Prostate gland (tissue), 2 donors: Measurements from ENCODE around the gene CA14. TPM values are rescaled to one million over a fixed set of nuclear protein-coding genes. Genes with fewer than 3 reads are reported as not detected.
"Not testable (repeated sequence)": the region's sequence is repeated elsewhere in the genome, so short reads cannot be mapped to it uniquely, and the experiment has no call there.

ENCODE experiments used
- DNase-seq: peaks from one replicate; pipeline ENCODE4 v3.0.0-alpha.2; 2019; ENCODE audit warnings: low spot score
- H3K27ac ChIP-seq, 2 donors: fragments of 200-600 bp; sonication (generic); 2 replicates each; pipeline ENCODE4 v1.5.1; 2017 to 2019
- H3K27me3 ChIP-seq: fragments of 200-600 bp; sonication (generic); replicated peaks from 2 replicates; pipeline ENCODE4 v1.5.1; 2019; ENCODE audit not compliant: insufficient read depth
- H3K36me3 ChIP-seq, 2 donors: fragments of 200-600 bp; sonication (generic); 1 replicate in 1 of 2; 2 replicates in 1 of 2; pipeline versions ENCODE4 v1.5.1 to v1.8.1; 2017 to 2019
- H3K4me1 ChIP-seq: fragments of 200-600 bp; sonication (generic); replicated peaks from 2 replicates; pipeline ENCODE4 v1.5.1; 2019
- H3K4me3 ChIP-seq, 2 donors: fragments of 200-600 bp; sonication (generic); 2 replicates each; pipeline ENCODE4 v1.5.1; 2017 to 2019
- H3K9me3 ChIP-seq: fragments of 200-600 bp; sonication (generic); 2 replicates; pipeline ENCODE4 v1.5.1; 2017
- CTCF ChIP-seq, 4 experiments: fragments of 200-600 bp in 2 of 4; fragments of 450-650 bp in 2 of 4; sonication (generic) in 2 of 4; IDR thresholded peaks; 1 replicate in 3 of 4; 2 replicates in 1 of 4; pipeline ENCODE4 v1.5.1; 2016 to 2019; ENCODE audit warnings: antibody characterized with exemption in 4 of 4, mild to moderate bottlenecking in 2 of 4, moderate library complexity in 2 of 4
- POLR2A ChIP-seq: fragments of 450-650 bp; IDR thresholded peaks from one replicate; pipeline ENCODE4 v1.6.1; 2016; ENCODE audit warnings: antibody characterized with exemption, mild to moderate bottlenecking
- POLR2AphosphoS5 ChIP-seq: sonication (generic); formaldehyde crosslinking; IDR thresholded peaks from one replicate; pipeline ENCODE4 v1.6.1; 2017; ENCODE audit warnings: antibody characterized with exemption
- WGBS: methylation state at CpG from one replicate; pipeline ENCODE4 v1.1.5; 2018; 5-methylcytosine and 5-hydroxymethylcytosine counted together
- intact Hi-C: fragments of 100-400 bp; cut with DNase I; formaldehyde crosslinking; loops from one replicate; pipeline ENCODE4 v1.14.2; 2022
- total RNA-seq, 2 donors: library from RNA; depleted of rRNA; stranded (reverse); fragments of >200 nt; gene quantifications; one replicate each; pipeline ENCODE4 v1.1.0, GENCODE V29; 2016

The CA14 gene
- total RNA-seq, 2 donors from 2014 or later, result 0.36 to 3.3 TPM

- Histone ChIP-seq H3K4me1 (no peaks in the 10 kb centered on the region), H3K27ac (peak overlapping the region; percentile 27 to 63), H3K36me3 (no peaks in the 10 kb centered on the region), H3K27me3 (no peaks in the 10 kb centered on the region), H3K4me3 (peak overlapping the region; percentile 9 to 20), H3K9me3 (no peaks in the 10 kb centered on the region)
- intact Hi-C loops, result no loop called here
- peak; percentile 88 for DNase-seq
- WGBS, result 17% methylated on average over 38 of the region's 38 CpGs
- TF ChIP-seq POLR2AphosphoS5 (peak; percentile 90), CTCF (IDR thresholded peaks at IDR 0.05) (peak in 1 of 4 experiments; percentile 9), POLR2A (peak; percentile 19)
Observed at GRCh38 chr1:150213170-150214098, 44.1 kb upstream of the CA14 start.

- H3K36me3 ChIP-seq, H3K27me3 ChIP-seq, DNase-seq, H3K9me3 ChIP-seq, intact Hi-C loops, H3K4me1 ChIP-seq: not testable (repeated sequence)
- Histone ChIP-seq H3K4me3 (peak overlapping the region; percentile 9 to 20), H3K27ac (peak overlapping the region; percentile 27 to 63)
- 78% methylated on average over 18 of the region's 18 CpGs for WGBS
Observed at GRCh38 chr1:150214099-150214756, 43.3 kb upstream of the CA14 start.

GRCh38 chr1:150215855-150216254, 41.7 kb upstream of the CA14 start:
- H3K9me3 ChIP-seq, H3K27ac ChIP-seq, H3K27me3 ChIP-seq, H3K36me3 ChIP-seq, DNase-seq, intact Hi-C loops, H3K4me1 ChIP-seq, H3K4me3 ChIP-seq: not testable (repeated sequence)
- WGBS, result 94% methylated on average over 6 of the region's 6 CpGs

GRCh38 chr1:150221552-150221951, 36.0 kb upstream of the CA14 start:
- TF ChIP-seq POLR2A, result no peak
- peak in 2 of 4 experiments; percentile 29 to 30 for TF ChIP-seq CTCF (IDR thresholded peaks at IDR 0.05)
- no peak for TF ChIP-seq POLR2AphosphoS5
- Histone ChIP-seq H3K4me3 (no peak overlapping the region), H3K27me3 (no peaks in the 10 kb centered on the region), H3K36me3 (no peaks in the 10 kb centered on the region), H3K9me3 (no peaks in the 10 kb centered on the region), H3K27ac (no peak overlapping the region), H3K4me1 (no peaks in the 10 kb centered on the region)
- intact Hi-C loops, result no loop called here
- DNase-seq, result no peak
- 86% methylated on average over 2 of the region's 2 CpGs for WGBS

- 89% methylated on average over 1 of the region's 1 CpG for WGBS
- Histone ChIP-seq H3K4me1 (no peaks in the 10 kb centered on the region), H3K4me3 (no peak overlapping the region), H3K27me3 (no peaks in the 10 kb centered on the region), H3K36me3 (peaks cover 0 to 5% of the 10 kb centered on the region in 2 donors), H3K27ac (no peak overlapping the region), H3K9me3 (no peaks in the 10 kb centered on the region)
- no peak for TF ChIP-seq CTCF (IDR thresholded peaks at IDR 0.05)
- TF ChIP-seq POLR2A, result no peak
- no peak for TF ChIP-seq POLR2AphosphoS5
- DNase-seq, result no peak
- intact Hi-C loops, result no loop called here
Observed at GRCh38 chr1:150224983-150225382, 32.6 kb upstream of the CA14 start.
